ENCODE measurements around the gene COX5A.

The COX5A gene

GRCh38 chr15:74901612-74902063 lies 36.2 kb downstream of the COX5A start:
- peak overlapping the region; percentile 73 for H3K27ac ChIP-seq (ENCODE audit: low read depth, low read length, poor library complexity, severe bottlenecking)
- no peaks in the 10 kb centered on the region for H3K27me3 ChIP-seq (ENCODE audit: insufficient read depth, low read length)
- H2AFZ ChIP-seq (ENCODE audit: low read length), result no peak overlapping the region
- no peaks in the 10 kb centered on the region for H4K20me1 ChIP-seq (ENCODE audit: insufficient read depth, low read length)
- H3K79me2 ChIP-seq (ENCODE audit: insufficient read depth, low read length), result peaks cover 7% of the 10 kb centered on the region; the same call in 1 of the 2 replicates
- H3K4me2 ChIP-seq (ENCODE audit: low read length), result no peak overlapping the region
- peaks cover 29% of the 10 kb centered on the region for H3K4me1 ChIP-seq (ENCODE audit: insufficient read depth, low read length, severe bottlenecking)
- no peaks in the 10 kb centered on the region for H3K9me3 ChIP-seq (ENCODE audit: low read length)
- H3F3A ChIP-seq (ENCODE audit: insufficient read depth, low read length), result no peaks in the 10 kb centered on the region; the same call in 1 of the 2 replicates
- H3K9me2 ChIP-seq (ENCODE audit: low read depth, low read length), result no peaks in the 10 kb centered on the region
- H3K36me3 ChIP-seq (ENCODE audit: insufficient read depth, low read length), result peaks cover 76% of the 10 kb centered on the region
- no peak overlapping the region for H3K9ac ChIP-seq (ENCODE audit: low read length)
- no peak overlapping the region for H3K4me3 ChIP-seq (ENCODE audit: low read depth, low read length, poor library complexity, severe bottlenecking)
- peak; percentile 92 for TF ChIP-seq CTCF (IDR thresholded peaks at IDR 0.05; ENCODE audit: low read length)
- no peak for TF ChIP-seq EZH2 (IDR thresholded peaks at IDR 0.05; ENCODE audit: borderline replicate concordance, low read length)

- H3K4me3 ChIP-seq (ENCODE audit: low read depth, low read length, poor library complexity, severe bottlenecking), result no peak overlapping the region
- H3K9me3 ChIP-seq (ENCODE audit: low read length), result no peaks in the 10 kb centered on the region
- no peaks in the 10 kb centered on the region for H3K9me2 ChIP-seq (ENCODE audit: low read depth, low read length)
- peaks cover 3% of the 10 kb centered on the region for H3K4me1 ChIP-seq (ENCODE audit: insufficient read depth, low read length, severe bottlenecking)
- H2AFZ ChIP-seq (ENCODE audit: low read length), result no peak overlapping the region
- H4K20me1 ChIP-seq (ENCODE audit: insufficient read depth, low read length), result no peaks in the 10 kb centered on the region
- H3F3A ChIP-seq (ENCODE audit: insufficient read depth, low read length), result no peaks in the 10 kb centered on the region; the same call in 1 of the 2 replicates
- H3K79me2 ChIP-seq (ENCODE audit: insufficient read depth, low read length), result no peaks in the 10 kb centered on the region
- no peak overlapping the region for H3K4me2 ChIP-seq (ENCODE audit: low read length)
- no peak overlapping the region for H3K27ac ChIP-seq (ENCODE audit: low read depth, low read length, poor library complexity, severe bottlenecking)
- H3K27me3 ChIP-seq (ENCODE audit: insufficient read depth, low read length), result no peaks in the 10 kb centered on the region
- no peak overlapping the region for H3K9ac ChIP-seq (ENCODE audit: low read length)
- peaks cover 76% of the 10 kb centered on the region for H3K36me3 ChIP-seq (ENCODE audit: insufficient read depth, low read length)
- no peak for TF ChIP-seq EZH2 (IDR thresholded peaks at IDR 0.05; ENCODE audit: borderline replicate concordance, low read length)
- no peak for TF ChIP-seq CTCF (IDR thresholded peaks at IDR 0.05; ENCODE audit: low read length)
These were observed 40.6 kb downstream of the COX5A start for GRCh38 chr15:74897300-74897701.

GRCh38 chr15:74896316-74896715 lies 41.6 kb downstream of the COX5A start:
- H3K79me2 ChIP-seq (ENCODE audit: insufficient read depth, low read length), result no peaks in the 10 kb centered on the region
- no peaks in the 10 kb centered on the region for H4K20me1 ChIP-seq (ENCODE audit: insufficient read depth, low read length)
- no peaks in the 10 kb centered on the region for H3K27me3 ChIP-seq (ENCODE audit: insufficient read depth, low read length)
- H3K4me1 ChIP-seq (ENCODE audit: insufficient read depth, low read length, severe bottlenecking), result peaks cover 3% of the 10 kb centered on the region
- H2AFZ ChIP-seq (ENCODE audit: low read length), result no peak overlapping the region
- TF ChIP-seq EZH2 (IDR thresholded peaks at IDR 0.05; ENCODE audit: borderline replicate concordance, low read length) (no peak), CTCF (IDR thresholded peaks at IDR 0.05; ENCODE audit: low read length) (no peak)
- H3F3A ChIP-seq (ENCODE audit: insufficient read depth, low read length), result no peaks in the 10 kb centered on the region
- H3K9me3 ChIP-seq (ENCODE audit: low read length), result no peaks in the 10 kb centered on the region
- no peaks in the 10 kb centered on the region for H3K9me2 ChIP-seq (ENCODE audit: low read depth, low read length)
- no peak overlapping the region for H3K4me2 ChIP-seq (ENCODE audit: low read length)
- no peak overlapping the region for H3K4me3 ChIP-seq (ENCODE audit: low read depth, low read length, poor library complexity, severe bottlenecking)
- no peak overlapping the region for H3K27ac ChIP-seq (ENCODE audit: low read depth, low read length, poor library complexity, severe bottlenecking)
- H3K36me3 ChIP-seq (ENCODE audit: insufficient read depth, low read length), result peaks cover 75% of the 10 kb centered on the region
- H3K9ac ChIP-seq (ENCODE audit: low read length), result no peak overlapping the region
